ENCODE data around the gene TTC32.
"Not testable (repeated sequence)": the region's sequence is repeated elsewhere in the genome, so short reads cannot be mapped to it uniquely, and the experiment has no call there.

The TTC32 gene

GRCh38 chr2:19887510-19887909 is 14.3 kb downstream of the TTC32 start:
- no peak overlapping the region for H3K4me3 ChIP-seq (ENCODE audit: low read length in 2 of 2)
- H3K9ac ChIP-seq (ENCODE audit: low read depth in 1 of 2, low read length in 2 of 2) = no peak overlapping the region
- no peaks in the 10 kb centered on the region for H3K27me3 ChIP-seq (ENCODE audit: control insufficient read depth in 2 of 2, insufficient read depth in 2 of 2, low read length in 2 of 2)
- no peaks in the 10 kb centered on the region for H3K36me3 ChIP-seq (ENCODE audit: control insufficient read depth in 2 of 2, insufficient read depth in 2 of 2, low read length in 2 of 2)
- no peak overlapping the region for H3K27ac ChIP-seq (ENCODE audit: low read depth in 2 of 2, low read length in 2 of 2)
- H3K4me1 ChIP-seq (ENCODE audit: control insufficient read depth in 2 of 2, insufficient read depth in 2 of 2, low read length in 2 of 2) = peaks cover 0 to 10% of the 10 kb centered on the region in 2 donors
- H3K9me3 ChIP-seq (ENCODE audit: control insufficient read depth in 2 of 2, low read length in 2 of 2) = no peaks in the 10 kb centered on the region

- H3K27ac ChIP-seq (ENCODE audit: low read depth in 2 of 2, low read length in 2 of 2) = no peak overlapping the region
- H3K9me3 ChIP-seq (ENCODE audit: control insufficient read depth in 2 of 2, low read length in 2 of 2) = no peaks in the 10 kb centered on the region
- no peak overlapping the region for H3K4me3 ChIP-seq (ENCODE audit: low read length in 2 of 2)
- no peak overlapping the region for H3K9ac ChIP-seq (ENCODE audit: low read depth in 1 of 2, low read length in 2 of 2)
- no peaks in the 10 kb centered on the region for H3K36me3 ChIP-seq (ENCODE audit: control insufficient read depth in 2 of 2, insufficient read depth in 2 of 2, low read length in 2 of 2)
- H3K27me3 ChIP-seq (ENCODE audit: control insufficient read depth in 2 of 2, insufficient read depth in 2 of 2, low read length in 2 of 2) = no peaks in the 10 kb centered on the region
- peaks cover 0 to 10% of the 10 kb centered on the region in 2 donors for H3K4me1 ChIP-seq (ENCODE audit: control insufficient read depth in 2 of 2, insufficient read depth in 2 of 2, low read length in 2 of 2)
Observed at GRCh38 chr2:19886261-19886660, 15.5 kb downstream of the TTC32 start.

- H3K27ac ChIP-seq (ENCODE audit: low read depth in 2 of 2, low read length in 2 of 2) = no peak overlapping the region
Observed at GRCh38 chr2:19885791-19886190, 16.0 kb downstream of the TTC32 start.

GRCh38 chr2:19883971-19884720 is 17.6 kb downstream of the TTC32 start:
- Histone ChIP-seq H3K27ac (ENCODE audit: low read depth in 2 of 2, low read length in 2 of 2) (no peak overlapping the region), H3K4me3 (ENCODE audit: low read length in 2 of 2) (no peak overlapping the region), H3K27me3 (ENCODE audit: control insufficient read depth in 2 of 2, insufficient read depth in 2 of 2, low read length in 2 of 2) (no peaks in the 10 kb centered on the region), H3K4me1 (ENCODE audit: control insufficient read depth in 2 of 2, insufficient read depth in 2 of 2, low read length in 2 of 2) (peaks cover 0 to 10% of the 10 kb centered on the region in 2 donors), H3K9ac (ENCODE audit: low read depth in 1 of 2, low read length in 2 of 2) (no peak overlapping the region), H3K9me3 (ENCODE audit: control insufficient read depth in 2 of 2, low read length in 2 of 2) (no peaks in the 10 kb centered on the region), H3K36me3 (ENCODE audit: control insufficient read depth in 2 of 2, insufficient read depth in 2 of 2, low read length in 2 of 2) (no peaks in the 10 kb centered on the region)

More at GRCh38 chr2:19885791-19886190, 16.0 kb downstream of the TTC32 start:
- H3K4me3 ChIP-seq (ENCODE audit: low read length in 2 of 2) = no peak overlapping the region
- no peaks in the 10 kb centered on the region for H3K9me3 ChIP-seq (ENCODE audit: control insufficient read depth in 2 of 2, low read length in 2 of 2)
- H3K36me3 ChIP-seq (ENCODE audit: control insufficient read depth in 2 of 2, insufficient read depth in 2 of 2, low read length in 2 of 2) = no peaks in the 10 kb centered on the region
- H3K4me1 ChIP-seq (ENCODE audit: control insufficient read depth in 2 of 2, insufficient read depth in 2 of 2, low read length in 2 of 2) = peaks cover 0 to 10% of the 10 kb centered on the region in 2 donors
- H3K9ac ChIP-seq (ENCODE audit: low read depth in 1 of 2, low read length in 2 of 2) = no peak overlapping the region
- no peaks in the 10 kb centered on the region for H3K27me3 ChIP-seq (ENCODE audit: control insufficient read depth in 2 of 2, insufficient read depth in 2 of 2, low read length in 2 of 2)

- no peaks in the 10 kb centered on the region for H3K36me3 ChIP-seq (ENCODE audit: control insufficient read depth in 2 of 2, insufficient read depth in 2 of 2, low read length in 2 of 2)
- peaks cover 0 to 10% of the 10 kb centered on the region in 2 donors for H3K4me1 ChIP-seq (ENCODE audit: control insufficient read depth in 2 of 2, insufficient read depth in 2 of 2, low read length in 2 of 2)
- no peaks in the 10 kb centered on the region for H3K27me3 ChIP-seq (ENCODE audit: control insufficient read depth in 2 of 2, insufficient read depth in 2 of 2, low read length in 2 of 2)
- H3K4me3 ChIP-seq (ENCODE audit: low read length in 2 of 2) = no peak overlapping the region
- no peaks in the 10 kb centered on the region for H3K9me3 ChIP-seq (ENCODE audit: control insufficient read depth in 2 of 2, low read length in 2 of 2)
- H3K9ac ChIP-seq (ENCODE audit: low read depth in 1 of 2, low read length in 2 of 2) = no peak overlapping the region
- H3K27ac ChIP-seq (ENCODE audit: low read depth in 2 of 2, low read length in 2 of 2) = no peak overlapping the region
Observed at GRCh38 chr2:19883486-19883885, 18.3 kb downstream of the TTC32 start.

- H3K4me3 ChIP-seq (ENCODE audit: low read length in 2 of 2) = no peak overlapping the region
- H3K4me1 ChIP-seq (ENCODE audit: control insufficient read depth in 2 of 2, insufficient read depth in 2 of 2, low read length in 2 of 2) = peaks cover 0 to 3% of the 10 kb centered on the region in 2 donors
- H3K9me3 ChIP-seq (ENCODE audit: control insufficient read depth in 2 of 2, low read length in 2 of 2) = no peaks in the 10 kb centered on the region
- no peak overlapping the region for H3K27ac ChIP-seq (ENCODE audit: low read depth in 2 of 2, low read length in 2 of 2)
- H3K9ac ChIP-seq (ENCODE audit: low read depth in 1 of 2, low read length in 2 of 2) = no peak overlapping the region
- H3K36me3 ChIP-seq (ENCODE audit: control insufficient read depth in 2 of 2, insufficient read depth in 2 of 2, low read length in 2 of 2) = no peaks in the 10 kb centered on the region
- no peaks in the 10 kb centered on the region for H3K27me3 ChIP-seq (ENCODE audit: control insufficient read depth in 2 of 2, insufficient read depth in 2 of 2, low read length in 2 of 2)
Observed at GRCh38 chr2:19882286-19882685, 19.5 kb downstream of the TTC32 start.

GRCh38 chr2:19881908-19882265 is 19.9 kb downstream of the TTC32 start:
- Histone ChIP-seq H3K4me3 (ENCODE audit: low read length in 2 of 2) (no peak overlapping the region), H3K9ac (ENCODE audit: low read depth in 1 of 2, low read length in 2 of 2) (no peak overlapping the region)

GRCh38 chr2:19881221-19881907 is 20.4 kb downstream of the TTC32 start:
- H3K9me3 ChIP-seq (ENCODE audit: control insufficient read depth in 2 of 2, low read length in 2 of 2) = no peaks in the 10 kb centered on the region
- no peak overlapping the region for H3K9ac ChIP-seq (ENCODE audit: low read depth in 1 of 2, low read length in 2 of 2)
- H3K36me3 ChIP-seq (ENCODE audit: control insufficient read depth in 2 of 2, insufficient read depth in 2 of 2, low read length in 2 of 2) = no peaks in the 10 kb centered on the region
- H3K4me3 ChIP-seq (ENCODE audit: low read length in 2 of 2) = no peak overlapping the region
- no peaks in the 10 kb centered on the region for H3K4me1 ChIP-seq (ENCODE audit: control insufficient read depth in 2 of 2, insufficient read depth in 2 of 2, low read length in 2 of 2)
- no peak overlapping the region for H3K27ac ChIP-seq (ENCODE audit: low read depth in 2 of 2, low read length in 2 of 2)
- no peaks in the 10 kb centered on the region for H3K27me3 ChIP-seq (ENCODE audit: control insufficient read depth in 2 of 2, insufficient read depth in 2 of 2, low read length in 2 of 2)

More at GRCh38 chr2:19881908-19882265, 19.9 kb downstream of the TTC32 start:
- no peaks in the 10 kb centered on the region for H3K36me3 ChIP-seq (ENCODE audit: control insufficient read depth in 2 of 2, insufficient read depth in 2 of 2, low read length in 2 of 2)
- no peaks in the 10 kb centered on the region for H3K27me3 ChIP-seq (ENCODE audit: control insufficient read depth in 2 of 2, insufficient read depth in 2 of 2, low read length in 2 of 2)
- H3K9me3 ChIP-seq (ENCODE audit: control insufficient read depth in 2 of 2, low read length in 2 of 2) = no peaks in the 10 kb centered on the region
- H3K4me1 ChIP-seq (ENCODE audit: control insufficient read depth in 2 of 2, insufficient read depth in 2 of 2, low read length in 2 of 2) = no peaks in the 10 kb centered on the region
- no peak overlapping the region for H3K27ac ChIP-seq (ENCODE audit: low read depth in 2 of 2, low read length in 2 of 2)

- not testable (repeated sequence) for H3K36me3 ChIP-seq (ENCODE audit: control insufficient read depth in 2 of 2, insufficient read depth in 2 of 2, low read length in 2 of 2); H3K27me3 ChIP-seq (ENCODE audit: control insufficient read depth in 2 of 2, insufficient read depth in 2 of 2, low read length in 2 of 2); H3K4me1 ChIP-seq (ENCODE audit: control insufficient read depth in 2 of 2, insufficient read depth in 2 of 2, low read length in 2 of 2); H3K27ac ChIP-seq (ENCODE audit: low read depth in 2 of 2, low read length in 2 of 2); H3K9me3 ChIP-seq (ENCODE audit: control insufficient read depth in 2 of 2, low read length in 2 of 2); H3K4me3 ChIP-seq (ENCODE audit: low read length in 2 of 2); H3K9ac ChIP-seq (ENCODE audit: low read depth in 1 of 2, low read length in 2 of 2)
Observed at GRCh38 chr2:19880191-19880590, 21.6 kb downstream of the TTC32 start.

GRCh38 chr2:19879120-19879519 is 22.7 kb downstream of the TTC32 start:
- Histone ChIP-seq H3K27ac (ENCODE audit: low read depth in 2 of 2, low read length in 2 of 2) (no peak overlapping the region), H3K4me3 (ENCODE audit: low read length in 2 of 2) (no peak overlapping the region)

More at GRCh38 chr2:19879120-19879519, 22.7 kb downstream of the TTC32 start:
- H3K9me3 ChIP-seq (ENCODE audit: control insufficient read depth in 2 of 2, low read length in 2 of 2) = no peaks in the 10 kb centered on the region
- no peaks in the 10 kb centered on the region for H3K27me3 ChIP-seq (ENCODE audit: control insufficient read depth in 2 of 2, insufficient read depth in 2 of 2, low read length in 2 of 2)
- H3K9ac ChIP-seq (ENCODE audit: low read depth in 1 of 2, low read length in 2 of 2) = no peak overlapping the region
- no peaks in the 10 kb centered on the region for H3K36me3 ChIP-seq (ENCODE audit: control insufficient read depth in 2 of 2, insufficient read depth in 2 of 2, low read length in 2 of 2)
- no peaks in the 10 kb centered on the region for H3K4me1 ChIP-seq (ENCODE audit: control insufficient read depth in 2 of 2, insufficient read depth in 2 of 2, low read length in 2 of 2)
